AG09319 (cell line): ENCODE data around the gene DNAH17.

Experiments used
- DNase-seq: peaks from one replicate; pipeline ENCODE4 v3.0.0-alpha.2; 2010; ENCODE audit warnings: low read depth; ENCODE audit errors: extremely low read depth
- CTCF ChIP-seq: IDR thresholded peaks from 2 replicates; pipeline ENCODE4 v1.5.1; 2011; ENCODE audit warnings: low read depth, mild to moderate bottlenecking, inconsistent platforms, low read length, moderate library complexity

DNAH17 gene

GRCh38 chr17:78573955-78574354, 3.2 kb downstream of the DNAH17 start:
- TF ChIP-seq CTCF, result no peak
- no peak for DNase-seq

- no peak for TF ChIP-seq CTCF
- DNase-seq, result no peak
Observed at GRCh38 chr17:78572239-78573205, 4.7 kb downstream of the DNAH17 start.

- DNase-seq, result no peak
- no peak for TF ChIP-seq CTCF
Observed at GRCh38 chr17:78571329-78571728, 5.9 kb downstream of the DNAH17 start.

GRCh38 chr17:78568494-78569115, 8.6 kb downstream of the DNAH17 start:
- DNase-seq, result no peak
- TF ChIP-seq CTCF, result no peak

GRCh38 chr17:78567991-78568390, 9.2 kb downstream of the DNAH17 start:
- no peak for DNase-seq

GRCh38 chr17:78566947-78567346, 10.2 kb downstream of the DNAH17 start:
- TF ChIP-seq CTCF, result no peak
- no peak for DNase-seq

More at GRCh38 chr17:78567991-78568390, 9.2 kb downstream of the DNAH17 start:
- TF ChIP-seq CTCF, result no peak
